GM12878 (cell line): ENCODE measurements around the gene AGAP1. TPM values are rescaled to one million over a fixed set of nuclear protein-coding genes. Genes with fewer than 3 reads are reported as not detected.

Experiments used
- ATAC-seq: fragments of 200-7000 bp; cut with Tn5 transposase; 3 replicates; pipeline ENCODE4 v1.9.1; 2020; ENCODE audit warnings: mild to moderate bottlenecking, moderate library complexity
- BruUV-seq: library from RNA; stranded (reverse); fragments of 400-500 nt; replicated peaks from 2 replicates; lab custom pipeline; 2021; lab: Mats Ljungman, UMichigan
- CTCF ChIA-PET: fragments of 300-600 bp; sonication (Branson Sonifier 250); formaldehyde crosslinking; extraction: SDS; loops from one replicate; lab custom pipeline; 2021; ENCODE audit warnings: inconsistent platforms; lab: Yijun Ruan, JAX
- POLR2A ChIA-PET: fragments of 350-600 bp; formaldehyde crosslinking; extraction: SDS; loops from one replicate; lab custom pipeline; 2021; ENCODE audit warnings: inconsistent platforms; lab: Charles Lee
- RAD21 ChIA-PET: fragments of 300-600 bp; sonication (Branson Sonifier 250); formaldehyde crosslinking; loops from one replicate; lab custom pipeline; 2023; ENCODE audit warnings: antibody characterized with exemption; ENCODE audit not compliant: unreplicated experiment; lab: Charles Lee
- SMC1A ChIA-PET: fragments of 300-600 bp; sonication (Branson Sonifier 250); formaldehyde crosslinking; loops from one replicate; lab custom pipeline; 2023; ENCODE audit not compliant: unreplicated experiment, uncharacterized antibody; lab: Charles Lee
- DNase-seq: peaks from one replicate; pipeline ENCODE4 v3.0.0-alpha.2; 2011; ENCODE audit warnings: low read depth, low spot score
- FAIRE-seq: peaks from 3 replicates; lab custom pipeline; 2011; peaks lifted over from hg19 to GRCh38; lab: Jason Lieb, UNC
- H2AFZ ChIP-seq: 2 replicates; pipeline ENCODE4 v1.6.0; 2011; ENCODE audit warnings: low read depth, low read length, control low read depth; ENCODE audit not compliant: control insufficient read depth
- H3K27ac ChIP-seq: 2 replicates; pipeline ENCODE4 v1.5.1; 2011; ENCODE audit warnings: control low read depth; ENCODE audit not compliant: control insufficient read depth, insufficient read depth
- H3K27me3 ChIP-seq, 2 experiments: replicated peaks in 1 of 2; 2 replicates each; pipeline versions ENCODE4 v1.6.0 to v1.6.1; 2011; ENCODE audit warnings: low read length in 1 of 2; ENCODE audit not compliant: control insufficient read depth in 2 of 2, insufficient read depth in 2 of 2
- H3K36me3 ChIP-seq, 2 experiments: 2 replicates each; pipeline ENCODE4 v1.5.1; 2011; ENCODE audit warnings: low read length in 1 of 2; ENCODE audit not compliant: control insufficient read depth in 2 of 2, insufficient read depth in 2 of 2
- H3K4me1 ChIP-seq: 2 replicates; pipeline ENCODE4 v1.6.1; 2011; ENCODE audit warnings: mild to moderate bottlenecking, low read length, moderate library complexity, mixed read lengths; ENCODE audit not compliant: control insufficient read depth, insufficient read depth
- H3K4me2 ChIP-seq: 2 replicates; pipeline ENCODE4 v1.6.0; 2011; ENCODE audit warnings: control low read depth; ENCODE audit not compliant: control insufficient read depth, insufficient read depth
- H3K4me3 ChIP-seq: fragments of 200-600 bp; sonication (generic); 2 replicates; pipeline ENCODE4 v1.5.1; 2016
- H3K79me2 ChIP-seq: 2 replicates; pipeline ENCODE4 v1.6.0; 2011; ENCODE audit warnings: low read length; ENCODE audit not compliant: control insufficient read depth, insufficient read depth
- H3K9ac ChIP-seq: 2 replicates; pipeline ENCODE4 v1.8.0; 2011; ENCODE audit warnings: low read length, control low read depth, mixed read lengths; ENCODE audit not compliant: control insufficient read depth, insufficient read depth
- H3K9me3 ChIP-seq: replicated peaks from 3 replicates; pipeline ENCODE4 v1.5.1; 2011; ENCODE audit warnings: mild to moderate bottlenecking, low read length; ENCODE audit not compliant: control insufficient read depth, insufficient read depth
- H4K20me1 ChIP-seq: 2 replicates; pipeline ENCODE4 v1.6.0; 2011; ENCODE audit not compliant: control insufficient read depth, insufficient read depth
- ATF2 ChIP-seq: IDR thresholded peaks from 2 replicates; pipeline ENCODE4 v1.6.1; 2012; ENCODE audit warnings: low read length, inconsistent platforms
- CHD2 ChIP-seq: IDR thresholded peaks from 2 replicates; pipeline ENCODE4 v1.6.1; 2011; ENCODE audit warnings: low read depth, low read length, improper control_type of control experiment, borderline replicate concordance
- HCFC1 ChIP-seq: fragments of 150-350 bp; IDR thresholded peaks from 2 replicates; pipeline ENCODE4 v1.6.1; 2014; ENCODE audit warnings: low read length
- KLF5 ChIP-seq: fragments of 450-650 bp; IDR thresholded peaks from 2 replicates; pipeline ENCODE4 v1.6.1; 2014; ENCODE audit warnings: mild to moderate bottlenecking; ENCODE audit not compliant: partially characterized antibody
- LARP7 ChIP-seq: fragments of 450-650 bp; IDR thresholded peaks from 2 replicates; pipeline ENCODE4 v1.6.1; 2017; ENCODE audit warnings: mild to moderate bottlenecking
- NFXL1 ChIP-seq: fragments of 450-650 bp; IDR thresholded peaks from 2 replicates; pipeline ENCODE4 v1.6.1; 2017; ENCODE audit warnings: antibody characterized with exemption, mild to moderate bottlenecking, borderline replicate concordance
- NR2C1 ChIP-seq: fragments of 450-650 bp; IDR thresholded peaks from 2 replicates; pipeline ENCODE4 v1.6.1; 2017; ENCODE audit warnings: antibody characterized with exemption, mild to moderate bottlenecking, moderate library complexity
- POLR2A ChIP-seq: IDR thresholded peaks from 2 replicates; pipeline ENCODE4 v1.6.1; 2011; ENCODE audit warnings: low read depth, mild to moderate bottlenecking, low read length
- SIX5 ChIP-seq: IDR thresholded peaks from 2 replicates; pipeline ENCODE4 v1.6.1; 2011; ENCODE audit warnings: mild to moderate bottlenecking, low read depth, low read length, moderate library complexity; ENCODE audit not compliant: severe bottlenecking
- SMAD5 ChIP-seq: IDR thresholded peaks from 2 replicates; pipeline ENCODE4 v1.6.1; 2016; ENCODE audit warnings: antibody characterized with exemption, low read depth
- SMC3 ChIP-seq: IDR thresholded peaks from 2 replicates; pipeline ENCODE4 v1.6.1; 2011; ENCODE audit warnings: low read length, improper control_type of control experiment, borderline replicate concordance
- STAT3 ChIP-seq: IDR thresholded peaks from 2 replicates; pipeline ENCODE4 v1.6.1; 2011; ENCODE audit warnings: low read depth, low read length, improper control_type of control experiment
- TCF12 ChIP-seq: IDR thresholded peaks from 2 replicates; pipeline ENCODE4 v1.6.1; 2011; ENCODE audit warnings: low read depth, mild to moderate bottlenecking, low read length
- USF1 ChIP-seq: IDR thresholded peaks from 2 replicates; pipeline ENCODE4 v1.6.1; 2011; ENCODE audit warnings: borderline replicate concordance, low read depth, mild to moderate bottlenecking, moderate library complexity, mixed read lengths, low read length; ENCODE audit not compliant: insufficient read depth; ENCODE audit errors: extremely low read length
- WGBS: methylation state at CpG from one replicate; pipeline ENCODE4 v1.1.6; 2016; ENCODE audit warnings: low lambda C conversion rate; ENCODE audit not compliant: insufficient replicate concordance, insufficient coverage; ENCODE audit errors: missing lambda C conversion rate; 5-methylcytosine and 5-hydroxymethylcytosine counted together
- in situ Hi-C: fragments of 300-500 bp; cut with MboI; formaldehyde crosslinking; loops from 9 replicates; pipeline ENCODE4 v1.14.3; 2018; ENCODE audit warnings: mixed read lengths
- intact Hi-C: fragments of 100-400 bp; cut with micrococcal nuclease; formaldehyde crosslinking; loops from one replicate; pipeline ENCODE4 v1.14.2; 2022; ENCODE audit not compliant: unreplicated experiment
- polyA plus RNA-seq, 11 experiments: library from polyadenylated mRNA; depleted of rRNA in 4 of 11; unstranded in 6 of 11; stranded (reverse) in 5 of 11; fragments of >200 nt; fragmentation: Nextera tagmentation in 4 of 11; fragmentation: Illumina TruSeq in 1 of 11; extraction: Ambion mirVana in 4 of 11; extraction: Trizol in 1 of 11; gene quantifications; 1 replicate in 1 of 11; 2 replicates in 10 of 11; pipeline versions ENCODE4 v1.2.1 to v1.2.3, GENCODE V29; 2011 to 2016; ENCODE audit warnings: inconsistent platforms in 2 of 11, missing spikeins in 2 of 11, low read depth in 1 of 11
- total RNA-seq, 4 experiments: library from RNA; depleted of rRNA in 3 of 4; stranded (reverse); fragments of >200 nt in 3 of 4; fragmentation: Illumina TruSeq in 1 of 4; extraction: Trizol in 1 of 4; gene quantifications; 2 replicates each; pipeline versions ENCODE4 v1.2.1 to v1.2.3, GENCODE V29; 2013 to 2021
- TF ChIP-seq, protein P1 (sequence below): IDR thresholded peaks from 2 replicates; pipeline ENCODE4 v1.6.1; 2011; ENCODE audit warnings: low read depth, mild to moderate bottlenecking, low read length, moderate library complexity, borderline replicate concordance; ENCODE audit errors: extremely low read depth
- TF ChIP-seq, protein P2 (sequence below): IDR thresholded peaks from 2 replicates; pipeline ENCODE4 v1.6.1; 2012; ENCODE audit warnings: low read depth, low read length, improper control_type of control experiment

The AGAP1 gene
- total and polyA plus RNA-seq, 10 of the 15 experiments (the other 5 are each of a cell fraction or from before 2014, with no cell fraction given): 0.05 to 0.15 (median 0.06) TPM; not detected in 7

DNA sequence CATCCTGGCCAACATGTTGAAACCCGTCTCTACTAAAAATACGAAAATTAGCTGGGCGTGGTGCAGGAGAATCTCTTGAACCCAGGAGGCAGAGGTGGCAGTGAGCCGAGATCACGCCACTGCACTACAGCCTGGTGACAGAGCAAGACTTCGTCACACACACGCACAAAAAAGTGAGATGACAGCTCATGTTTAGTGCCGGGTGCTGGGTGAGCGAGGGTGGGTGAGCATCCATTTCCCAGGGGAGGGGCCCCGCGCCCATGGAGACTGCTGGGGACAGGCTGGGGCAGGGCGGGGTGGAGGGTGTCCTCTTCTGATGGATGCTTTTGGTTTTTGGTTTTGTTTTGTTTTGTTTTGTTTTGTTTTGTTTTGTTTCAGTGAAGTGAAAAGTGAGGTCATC is 467.9 kb downstream of the AGAP1 start:
- ChIA-PET SMC1A (no interaction called here), POLR2A (no interaction called here), CTCF (no interaction called here), RAD21 (no interaction called here)
- no peaks in the 10 kb centered on the region for H3K79me2 ChIP-seq
- H4K20me1 ChIP-seq: no peaks in the 10 kb centered on the region
- in situ Hi-C loops: no loop called here
- peaks cover 0 to 3% of the 10 kb centered on the region in 2 experiments; a peak in 2 of 4 replicates for H3K27me3 ChIP-seq
- no peaks in the 10 kb centered on the region for H3K36me3 ChIP-seq
- no TSS peak for BruUV-seq
- ATAC-seq: no peak
- no peak for TF ChIP-seq SMC3
- no peak for TF ChIP-seq CHD2
- no peak for TF ChIP-seq USF1
- TF ChIP-seq, protein P1, sequence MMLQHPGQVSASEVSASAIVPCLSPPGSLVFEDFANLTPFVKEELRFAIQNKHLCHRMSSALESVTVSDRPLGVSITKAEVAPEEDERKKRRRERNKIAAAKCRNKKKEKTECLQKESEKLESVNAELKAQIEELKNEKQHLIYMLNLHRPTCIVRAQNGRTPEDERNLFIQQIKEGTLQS: no peak
- no peak overlapping the region for H3K4me3 ChIP-seq
- no peaks in the 10 kb centered on the region for H3K9me3 ChIP-seq
- H2AFZ ChIP-seq: no peak overlapping the region
- WGBS: 50% methylated on average over 12 of the region's 12 CpGs
- intact Hi-C loops: no loop called here
- no peak for DNase-seq
- H3K9ac ChIP-seq: no peak overlapping the region
- H3K4me2 ChIP-seq: no peak overlapping the region
- no peaks in the 10 kb centered on the region for H3K4me1 ChIP-seq
- FAIRE-seq: no peak
- no peak overlapping the region for H3K27ac ChIP-seq

GRCh38 chr2:235963853-235964577 is 470.2 kb downstream of the AGAP1 start:
- Histone ChIP-seq H3K27ac (no peak overlapping the region), H3K4me2 (no peak overlapping the region), H3K36me3 (no peaks in the 10 kb centered on the region), H3K9ac (no peak overlapping the region), H3K27me3 (peaks cover 0 to 3% of the 10 kb centered on the region in 2 experiments; a peak in 2 of 4 replicates), H3K79me2 (no peaks in the 10 kb centered on the region), H4K20me1 (no peaks in the 10 kb centered on the region), H3K9me3 (no peaks in the 10 kb centered on the region), H2AFZ (no peak overlapping the region), H3K4me3 (no peak overlapping the region), H3K4me1 (no peaks in the 10 kb centered on the region)
- BruUV-seq: no TSS peak
- no peak for DNase-seq
- no peak for ATAC-seq
- intact Hi-C loops: no loop called here
- ChIA-PET CTCF (no interaction called here), POLR2A (no interaction called here), SMC1A (no interaction called here), RAD21 (no interaction called here)
- no peak for FAIRE-seq
- in situ Hi-C loops: no loop called here
- 36% methylated on average over 17 of the region's 17 CpGs for WGBS
- TF ChIP-seq HCFC1 (no peak), TCF12 (no peak), SMAD5 (no peak), STAT3 (no peak), POLR2A (no peak), KLF5 (no peak), LARP7 (no peak), NR2C1 (no peak), SIX5 (no peak), NFXL1 (no peak), SMC3 (no peak), ATF2 (no peak)
- TF ChIP-seq, protein P2, sequence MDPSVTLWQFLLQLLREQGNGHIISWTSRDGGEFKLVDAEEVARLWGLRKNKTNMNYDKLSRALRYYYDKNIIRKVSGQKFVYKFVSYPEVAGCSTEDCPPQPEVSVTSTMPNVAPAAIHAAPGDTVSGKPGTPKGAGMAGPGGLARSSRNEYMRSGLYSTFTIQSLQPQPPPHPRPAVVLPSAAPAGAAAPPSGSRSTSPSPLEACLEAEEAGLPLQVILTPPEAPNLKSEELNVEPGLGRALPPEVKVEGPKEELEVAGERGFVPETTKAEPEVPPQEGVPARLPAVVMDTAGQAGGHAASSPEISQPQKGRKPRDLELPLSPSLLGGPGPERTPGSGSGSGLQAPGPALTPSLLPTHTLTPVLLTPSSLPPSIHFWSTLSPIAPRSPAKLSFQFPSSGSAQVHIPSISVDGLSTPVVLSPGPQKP: no peak
